PC-9 (cell line): ENCODE data around the gene SYTL5. TPM values are rescaled to one million over a fixed set of nuclear protein-coding genes. Genes with fewer than 3 reads are reported as not detected.

Experiments used
- BruUV-seq: library from RNA; stranded (reverse); fragments of 400-500 nt; replicated peaks from 2 replicates; lab custom pipeline; 2021; lab: Mats Ljungman, UMichigan
- CTCF ChIA-PET: fragments of 300-600 bp; sonication (Branson Sonifier 250); formaldehyde crosslinking; loops from one replicate; lab custom pipeline; 2022; ENCODE audit warnings: antibody characterized with exemption; lab: Charles Lee
- POLR2A ChIA-PET: fragments of 300-600 bp; sonication (Branson Sonifier 250); formaldehyde crosslinking; loops from one replicate; lab custom pipeline; 2022; ENCODE audit warnings: antibody characterized with exemption; ENCODE audit not compliant: unreplicated experiment; lab: Charles Lee
- DNase-seq, 2 experiments: peaks; one replicate each; pipeline versions ENCODE4 v3.0.0 to v3.0.0-alpha.2; 2015 to 2022; ENCODE audit warnings: mixed read lengths in 1 of 2
- H2AFZ ChIP-seq: fragments of 200-600 bp; sonication (generic); 2 replicates; pipeline ENCODE4 v1.8.1; 2017; ENCODE audit warnings: antibody characterized with exemption
- H3F3A ChIP-seq: fragments of 200-600 bp; sonication (generic); 2 replicates; pipeline ENCODE4 v1.8.1; 2017; ENCODE audit warnings: antibody characterized with exemption, mild to moderate bottlenecking, low read depth; ENCODE audit not compliant: insufficient read depth
- H3K27ac ChIP-seq: fragments of 200-600 bp; sonication (generic); 2 replicates; pipeline ENCODE4 v1.6.1; 2016; ENCODE audit warnings: mixed run types
- H3K27me3 ChIP-seq: fragments of 200-600 bp; sonication (generic); 2 replicates; pipeline ENCODE4 v1.6.1; 2016; ENCODE audit warnings: low read depth, mixed run types; ENCODE audit not compliant: insufficient read depth
- H3K36me3 ChIP-seq: fragments of 200-600 bp; sonication (generic); 2 replicates; pipeline ENCODE4 v1.6.1; 2016; ENCODE audit warnings: low read depth, mixed run types
- H3K4me1 ChIP-seq: fragments of 200-600 bp; sonication (generic); replicated peaks from 2 replicates; pipeline ENCODE4 v1.6.1; 2016; ENCODE audit warnings: mixed run types; ENCODE audit not compliant: insufficient read depth
- H3K4me2 ChIP-seq: fragments of 200-600 bp; sonication (generic); 2 replicates; pipeline ENCODE4 v1.6.1; 2017; ENCODE audit warnings: mixed run types
- H3K4me3 ChIP-seq: fragments of 200-600 bp; sonication (generic); 2 replicates; pipeline ENCODE4 v1.6.1; 2016; ENCODE audit warnings: mixed run types
- H3K79me2 ChIP-seq: fragments of 200-600 bp; sonication (generic); 2 replicates; pipeline ENCODE4 v1.6.1; 2017; ENCODE audit warnings: low read depth, mixed run types
- H3K9me2 ChIP-seq: fragments of 200-600 bp; sonication (generic); 2 replicates; pipeline ENCODE4 v1.8.1; 2017; ENCODE audit warnings: mild to moderate bottlenecking; ENCODE audit not compliant: insufficient read depth
- H3K9me3 ChIP-seq: fragments of 200-600 bp; sonication (generic); 2 replicates; pipeline ENCODE4 v1.8.1; 2016; ENCODE audit warnings: low read depth; ENCODE audit not compliant: insufficient read depth
- H4K20me1 ChIP-seq: fragments of 200-600 bp; sonication (generic); 2 replicates; pipeline ENCODE4 v1.8.1; 2017; ENCODE audit not compliant: insufficient read depth
- CTCF ChIP-seq: fragments of 200-600 bp; sonication (generic); conservative IDR thresholded peaks from 2 replicates; pipeline ENCODE4 v1.6.1; 2017; ENCODE audit warnings: mixed run types, antibody characterized with exemption, mild to moderate bottlenecking, moderate library complexity
- EZH2 ChIP-seq: fragments of 200-600 bp; sonication (generic); IDR thresholded peaks from 2 replicates; pipeline ENCODE4 v1.8.0; 2017; ENCODE audit warnings: antibody characterized with exemption, low read depth
- intact Hi-C: fragments of 100-400 bp; cut with micrococcal nuclease; formaldehyde crosslinking; loops from one replicate; pipeline ENCODE4 v1.10.0; 2022; ENCODE audit not compliant: unreplicated experiment
- total RNA-seq: library from RNA; stranded (reverse); gene quantifications from 2 replicates; pipeline ENCODE4 v1.2.3, GENCODE V29; 2021

The SYTL5 gene
- total RNA-seq, 1 experiment from 2014 or later: not detected

GRCh38 chrX:38069273-38069672, 62.9 kb downstream of the SYTL5 start:
- Histone ChIP-seq H3K27me3 (no peaks in the 10 kb centered on the region), H2AFZ (no peak overlapping the region), H4K20me1 (no peaks in the 10 kb centered on the region), H3K4me3 (no peak overlapping the region), H3K9me3 (no peaks in the 10 kb centered on the region), H3K4me1 (no peaks in the 10 kb centered on the region), H3K4me2 (no peak overlapping the region), H3K79me2 (no peaks in the 10 kb centered on the region), H3K9me2 (no peaks in the 10 kb centered on the region), H3F3A (no peaks in the 10 kb centered on the region), H3K27ac (no peak overlapping the region), H3K36me3 (no peaks in the 10 kb centered on the region)
- BruUV-seq: no TSS peak
- POLR2A ChIA-PET: no interaction called here
- DNase-seq: no peak
- intact Hi-C loops: no loop called here
- CTCF ChIA-PET: no interaction called here
- TF ChIP-seq EZH2 (no peak), CTCF (no peak)

- Histone ChIP-seq H3K9me2 (no peaks in the 10 kb centered on the region), H2AFZ (no peak overlapping the region), H3F3A (no peaks in the 10 kb centered on the region), H3K79me2 (no peaks in the 10 kb centered on the region), H3K4me3 (no peak overlapping the region), H3K27ac (no peak overlapping the region), H3K4me1 (no peaks in the 10 kb centered on the region), H4K20me1 (no peaks in the 10 kb centered on the region), H3K27me3 (no peaks in the 10 kb centered on the region), H3K36me3 (no peaks in the 10 kb centered on the region), H3K4me2 (no peak overlapping the region), H3K9me3 (no peaks in the 10 kb centered on the region)
- intact Hi-C loops: no loop called here
- no TSS peak for BruUV-seq
- no peak for DNase-seq
- TF ChIP-seq CTCF (no peak), EZH2 (no peak)
- CTCF ChIA-PET: no interaction called here
- POLR2A ChIA-PET: no interaction called here
Observed at GRCh38 chrX:38069991-38070390, 63.6 kb downstream of the SYTL5 start.

- no peak for DNase-seq
- TF ChIP-seq EZH2 (no peak), CTCF (no peak)
- ChIA-PET POLR2A (no interaction called here), CTCF (no interaction called here)
- intact Hi-C loops: no loop called here
- Histone ChIP-seq H3F3A (no peaks in the 10 kb centered on the region), H3K9me3 (no peaks in the 10 kb centered on the region), H3K27ac (no peak overlapping the region), H3K4me2 (no peak overlapping the region), H4K20me1 (no peaks in the 10 kb centered on the region), H2AFZ (no peak overlapping the region), H3K36me3 (no peaks in the 10 kb centered on the region), H3K4me3 (no peak overlapping the region), H3K79me2 (no peaks in the 10 kb centered on the region), H3K4me1 (no peaks in the 10 kb centered on the region), H3K27me3 (no peaks in the 10 kb centered on the region), H3K9me2 (no peaks in the 10 kb centered on the region)
- no TSS peak for BruUV-seq
Observed at GRCh38 chrX:38079463-38079862, 73.1 kb downstream of the SYTL5 start.
